DMS79 treated with DMSO at 0.1 percent for 48 hours (cell line): ENCODE results near the gene CANT1.
A peak's percentile ranks its signal among the peaks of the same experiment; 100 is the strongest.

Experiments used
- DNase-seq: peaks from one replicate; lab custom pipeline; 2025; lab: John Stamatoyannopoulos, UW

The CANT1 gene

DNA sequence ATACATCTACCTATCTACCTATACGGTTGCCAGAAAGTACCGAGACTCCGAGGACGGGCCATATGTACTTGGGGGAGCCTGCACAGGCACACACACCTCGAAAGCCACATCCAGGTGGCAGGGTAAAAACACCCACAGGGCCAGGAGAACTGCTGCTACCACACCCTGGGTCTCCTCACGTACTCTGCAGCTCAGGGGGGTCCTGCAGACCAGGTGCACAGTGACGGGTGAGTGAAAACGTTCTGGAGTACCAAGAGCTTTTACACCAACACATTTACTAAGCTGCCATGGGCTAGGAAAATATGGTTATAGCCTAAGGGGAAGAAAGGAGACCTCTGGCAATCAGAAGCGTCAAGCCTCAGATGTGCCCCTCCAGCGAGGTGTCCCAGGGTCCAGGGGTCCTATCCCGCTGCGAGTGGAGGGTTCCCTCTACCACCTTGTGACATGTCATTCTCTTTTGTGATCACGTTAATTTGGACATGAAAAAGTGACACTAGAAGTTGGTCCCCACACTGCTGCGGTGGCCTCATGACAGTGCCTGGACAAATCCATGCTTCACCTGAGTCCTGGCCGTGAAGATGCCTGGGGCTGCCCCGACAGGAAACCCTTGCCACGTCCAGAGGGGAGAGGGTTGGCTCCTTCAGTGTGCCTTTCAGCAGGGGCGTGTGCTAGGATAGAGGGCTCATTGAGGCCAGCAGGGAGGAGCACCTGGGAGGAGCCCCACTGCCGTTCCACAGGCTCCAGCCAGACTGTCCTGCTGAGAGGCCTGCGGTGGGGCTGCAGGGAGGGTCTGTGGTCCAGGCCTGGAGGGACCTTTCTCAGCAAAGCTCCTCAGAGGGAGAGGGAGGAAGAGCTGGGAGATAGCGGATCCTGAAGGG, 1.8 kb downstream of the CANT1 start:
- DNase-seq: no peak

GRCh38 chr17:79006794-79007503, 2.6 kb downstream of the CANT1 start:
- DNase-seq: no peak

- DNase-seq: no peak
These were observed 3.5 kb downstream of the CANT1 start for GRCh38 chr17:79006046-79006445.

DNA sequence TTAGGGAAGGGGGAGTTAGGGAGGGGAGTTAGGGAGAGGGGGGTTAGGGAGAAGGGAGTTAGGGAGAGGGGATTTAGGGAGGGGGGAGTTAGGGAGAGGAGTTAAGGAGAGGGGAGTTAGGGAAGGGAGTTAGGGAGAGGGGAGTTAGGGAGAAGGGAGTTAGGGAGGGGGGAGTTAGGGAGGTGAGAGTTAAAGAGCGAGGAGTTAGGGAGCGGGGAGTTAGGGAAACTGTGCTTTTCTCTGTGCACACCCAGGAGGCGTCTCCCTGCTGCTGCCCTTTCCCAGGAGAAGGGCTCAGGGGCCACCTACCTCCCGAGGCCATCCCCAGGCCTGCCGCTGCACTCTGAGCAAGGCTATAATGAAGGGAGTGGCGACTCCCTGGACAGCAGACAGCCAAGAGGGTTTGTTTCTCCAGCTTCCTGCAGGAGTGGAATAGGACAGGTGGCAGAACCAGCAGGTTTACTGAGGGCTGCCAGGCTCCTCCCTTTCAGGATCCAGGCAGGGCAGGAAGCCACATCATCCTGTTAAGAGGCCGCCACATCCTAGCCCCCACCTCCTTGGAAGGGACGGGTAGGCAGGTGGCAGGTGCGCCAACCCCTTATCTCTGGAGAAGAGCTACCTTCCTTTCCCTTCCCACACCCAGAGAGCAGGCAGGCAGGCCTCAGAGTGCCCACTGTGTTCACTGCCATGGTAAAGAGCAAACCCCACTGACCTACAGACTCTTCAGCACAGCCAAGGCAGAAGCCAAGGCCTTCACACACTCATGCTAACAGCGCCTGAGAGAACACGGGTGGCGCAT, 4.3 kb downstream of the CANT1 start:
- peak; percentile 70 for DNase-seq

GRCh38 chr17:79003661-79004411, 5.7 kb downstream of the CANT1 start:
- DNase-seq: no peak

DNA sequence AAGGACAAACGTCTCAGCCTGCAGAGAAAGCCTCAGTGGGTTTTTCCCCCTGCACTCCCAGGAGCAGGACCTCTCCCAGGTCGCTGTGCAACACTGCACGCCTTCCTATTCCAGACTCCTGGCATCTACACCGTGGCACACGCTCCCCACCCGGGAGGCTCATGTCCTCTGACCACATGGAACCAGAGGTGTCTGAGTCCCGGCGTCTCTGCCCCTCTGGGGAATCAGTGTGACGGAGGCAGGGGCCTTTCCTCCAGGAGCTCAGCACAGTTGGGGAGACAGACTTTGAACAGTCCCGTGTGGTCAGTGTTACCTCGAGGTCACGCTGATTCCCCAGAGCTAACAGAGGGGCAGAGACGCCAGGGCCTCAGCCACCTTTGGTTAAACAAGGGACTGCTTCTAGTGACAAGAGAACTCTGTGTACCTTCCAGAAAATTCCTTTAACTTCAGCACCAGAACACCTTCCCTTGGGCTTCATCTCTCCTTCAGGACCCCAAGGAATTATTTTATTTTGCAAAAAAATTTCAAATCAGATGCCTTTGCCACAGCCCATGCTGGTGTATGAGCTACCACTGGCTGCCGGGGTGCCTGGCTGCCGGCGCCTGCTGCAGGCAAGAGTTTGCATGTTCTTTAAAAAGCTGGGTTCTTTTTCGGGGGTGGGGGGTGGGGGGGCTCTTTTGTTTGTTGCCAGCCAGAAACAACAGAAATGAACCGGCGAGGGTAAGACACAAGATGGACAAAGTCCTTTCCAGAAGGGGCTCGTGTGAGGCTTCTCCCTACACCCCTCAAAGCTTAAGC, 6.6 kb downstream of the CANT1 start:
- no peak for DNase-seq

DNA sequence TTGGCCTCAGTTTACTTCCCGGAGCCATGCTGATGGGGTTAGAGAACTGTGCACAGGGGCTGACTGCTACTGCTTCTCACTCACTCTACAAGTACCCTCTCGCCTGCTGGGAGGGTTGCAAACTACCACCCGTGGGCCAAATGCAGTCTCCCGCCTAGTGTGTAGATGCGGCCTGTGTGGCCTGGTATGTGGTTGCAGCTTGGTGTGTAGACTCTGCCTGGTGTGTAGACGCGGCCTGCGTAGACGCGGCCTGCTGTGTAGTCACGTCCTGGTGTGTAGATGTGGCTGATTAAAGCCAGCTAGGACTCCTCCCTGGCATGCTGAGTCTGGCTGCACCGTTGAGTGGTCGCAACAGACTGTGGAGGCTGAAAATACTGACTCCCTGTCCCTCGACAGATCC, 7.3 kb downstream of the CANT1 start:
- DNase-seq: no peak

- no peak for DNase-seq
These were observed 8.2 kb downstream of the CANT1 start for GRCh38 chr17:79001190-79002020.

GRCh38 chr17:79000396-79001189, 9.0 kb downstream of the CANT1 start:
- DNase-seq: no peak

GRCh38 chr17:78999947-79000395, 9.6 kb downstream of the CANT1 start:
- DNase-seq: no peak

DNA sequence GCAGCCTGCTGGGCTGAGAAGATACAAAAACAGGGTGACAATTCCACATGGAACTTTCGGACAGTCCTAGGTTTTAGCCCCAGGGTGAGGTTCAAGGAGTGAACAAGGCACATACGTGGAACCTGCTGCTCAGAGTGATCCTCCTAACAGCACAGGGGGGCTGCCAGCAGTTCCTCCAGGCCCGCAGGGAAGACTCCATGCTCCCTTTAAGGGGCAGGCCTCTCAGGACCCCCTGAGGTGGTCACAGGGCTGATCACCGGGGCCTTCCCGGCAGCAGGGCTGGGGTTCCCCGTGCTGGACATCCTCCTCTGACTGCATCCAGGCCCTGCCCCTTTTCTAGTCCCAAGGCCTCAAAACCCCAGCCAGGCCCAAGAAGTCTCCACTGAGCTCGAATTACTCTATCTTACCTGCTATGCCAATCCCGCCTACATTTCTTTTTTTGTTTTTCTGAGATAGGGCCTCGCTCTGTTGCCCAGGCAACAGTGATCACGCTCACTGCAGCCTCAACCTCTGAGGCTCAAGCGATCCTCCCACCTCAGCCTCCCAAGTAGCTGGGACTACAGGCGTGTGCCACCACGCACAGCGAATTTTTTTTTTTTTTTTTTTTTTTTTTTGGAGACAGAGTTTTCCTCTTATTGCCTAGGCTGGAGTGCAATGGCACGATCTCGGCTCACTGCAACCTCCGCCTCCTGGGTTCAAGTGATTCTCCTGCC, 10.4 kb downstream of the CANT1 start:
- no peak for DNase-seq

DNA sequence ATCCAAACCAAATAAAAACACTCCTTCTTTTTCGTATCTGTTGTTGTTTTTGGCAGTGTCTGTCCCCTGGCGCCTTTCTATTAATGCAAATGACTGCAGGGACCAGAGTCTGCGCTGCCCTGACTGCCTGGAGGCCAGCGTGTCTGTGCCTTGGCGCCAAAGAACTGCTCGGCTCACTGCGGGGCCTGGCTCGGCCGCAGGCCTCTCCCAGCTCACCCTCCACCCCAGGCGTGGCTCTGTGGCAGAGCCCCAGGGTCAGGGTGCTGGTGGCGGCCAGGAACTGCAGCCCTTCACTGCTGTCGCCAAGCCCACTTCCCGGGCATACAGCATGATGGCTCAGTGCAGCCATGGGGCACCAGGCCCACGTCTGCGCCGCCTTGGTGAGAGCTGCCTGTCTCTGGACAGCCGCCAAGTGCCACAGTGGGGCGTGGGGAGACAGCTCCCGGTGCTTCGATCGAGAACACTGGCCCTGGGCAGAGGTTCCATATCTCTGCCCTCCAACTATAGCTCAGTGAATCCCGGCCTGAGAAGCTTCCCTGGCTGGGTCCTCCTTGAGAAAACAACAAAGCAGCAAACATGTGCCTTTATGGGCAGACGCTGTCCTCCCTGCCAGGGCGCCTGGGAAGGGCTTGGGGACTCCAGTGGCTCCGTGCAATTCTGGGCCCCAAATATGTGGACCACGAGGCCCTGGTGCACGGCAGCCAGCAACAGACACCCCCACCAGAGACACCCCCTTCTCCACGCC, 11.1 kb downstream of the CANT1 start:
- DNase-seq: no peak

DNA sequence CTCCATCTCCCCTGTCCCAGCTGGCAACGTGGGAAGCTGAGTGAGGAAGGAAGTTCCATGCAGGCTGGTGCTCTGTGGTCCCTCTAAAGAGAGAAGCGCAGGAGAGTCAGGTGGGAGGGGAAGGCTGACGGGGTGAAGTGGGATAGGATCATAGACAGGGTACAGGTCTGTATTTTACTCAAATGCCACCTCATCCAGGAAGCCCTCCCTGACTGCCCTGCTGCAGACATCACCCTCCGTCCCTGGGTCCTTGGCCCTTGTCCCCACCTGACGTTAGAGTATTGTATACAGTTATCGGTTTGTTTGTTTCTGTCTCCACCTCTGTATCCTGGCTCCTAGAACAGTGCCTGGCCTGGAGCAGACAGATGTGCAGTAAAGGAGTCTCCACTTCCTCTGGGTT, 11.7 kb downstream of the CANT1 start:
- DNase-seq: no peak

- no peak for DNase-seq
These were observed 12.3 kb downstream of the CANT1 start for GRCh38 chr17:78997231-78997741.

GRCh38 chr17:78996781-78997201, 12.8 kb downstream of the CANT1 start:
- no peak for DNase-seq

- no peak for DNase-seq
These were observed 13.7 kb downstream of the CANT1 start for GRCh38 chr17:78995761-78996451.
